SK-N-SH treated with all-trans-retinoic acid at 6 μM for 48 hours (cell line): ENCODE measurements around the gene MCEMP1.

Source experiments
- ATAC-seq: fragments of 200-7000 bp; cut with Tn5 transposase; 3 replicates; pipeline ENCODE4 v1.9.1; 2020; ENCODE audit warnings: mild to moderate bottlenecking, moderate library complexity
- ARNTL ChIP-seq: fragments of 450-650 bp; formaldehyde crosslinking; IDR thresholded peaks from 2 replicates; pipeline ENCODE4 v1.5.0; 2020; ENCODE audit warnings: low read depth, mild to moderate bottlenecking, moderate library complexity, borderline replicate concordance
- BACH2 ChIP-seq: fragments of 250-450 bp; sonication (Bioruptor Pico); IDR thresholded peaks from 2 replicates; pipeline ENCODE4 v1.9.0; 2021; ENCODE audit warnings: mild to moderate bottlenecking, borderline replicate concordance
- CREB5 ChIP-seq: fragments of 250-450 bp; sonication (Bioruptor Pico); IDR thresholded peaks from 2 replicates; pipeline ENCODE4 v1.5.1; 2020; ENCODE audit warnings: low read depth, mild to moderate bottlenecking, moderate library complexity
- CSDC2 ChIP-seq: fragments of 250-450 bp; sonication (Bioruptor Pico); IDR thresholded peaks from 2 replicates; pipeline ENCODE4 v1.5.0; 2020; ENCODE audit warnings: mild to moderate bottlenecking, moderate library complexity
- CSRNP3 ChIP-seq: fragments of 250-450 bp; sonication (Bioruptor Pico); IDR thresholded peaks from 2 replicates; pipeline ENCODE4 v1.5.1; 2021; ENCODE audit warnings: mild to moderate bottlenecking, moderate library complexity
- ESRRG ChIP-seq: fragments of 250-450 bp; sonication (Bioruptor Pico); IDR thresholded peaks from 2 replicates; pipeline ENCODE4 v1.6.1; 2021; ENCODE audit warnings: mild to moderate bottlenecking
- GLIS3 ChIP-seq: fragments of 250-450 bp; sonication (Bioruptor Pico); IDR thresholded peaks from 2 replicates; pipeline ENCODE4 v1.5.0; 2020; ENCODE audit warnings: mild to moderate bottlenecking, moderate library complexity
- ISL1 ChIP-seq: fragments of 250-450 bp; sonication (Bioruptor Pico); IDR thresholded peaks from 2 replicates; pipeline ENCODE4 v2.1.2; 2022; ENCODE audit warnings: mild to moderate bottlenecking, moderate library complexity
- OSR1 ChIP-seq: fragments of 250-450 bp; sonication (Bioruptor Pico); IDR thresholded peaks from 2 replicates; pipeline ENCODE4 v1.8.0; 2022; ENCODE audit warnings: moderate library complexity, mild to moderate bottlenecking, inconsistent platforms
- PPARA ChIP-seq: fragments of 250-450 bp; sonication (Bioruptor Pico); IDR thresholded peaks from 2 replicates; pipeline ENCODE4 v1.5.0; 2020; ENCODE audit warnings: mild to moderate bottlenecking, borderline replicate concordance
- RARB ChIP-seq: fragments of 250-450 bp; sonication (Bioruptor Pico); IDR thresholded peaks from 2 replicates; pipeline ENCODE4 v1.8.0; 2021; ENCODE audit warnings: mild to moderate bottlenecking, moderate library complexity
- SNAI2 ChIP-seq: fragments of 250-450 bp; sonication (Bioruptor Pico); IDR thresholded peaks from 2 replicates; pipeline ENCODE4 v1.5.0; 2020; ENCODE audit warnings: mild to moderate bottlenecking, moderate library complexity
- TCF4 ChIP-seq: fragments of 250-450 bp; sonication (Bioruptor Pico); IDR thresholded peaks from 2 replicates; pipeline ENCODE4 v1.8.0; 2021; ENCODE audit warnings: mild to moderate bottlenecking, moderate library complexity, borderline replicate concordance
- TOX ChIP-seq: fragments of 250-450 bp; sonication (Bioruptor Pico); IDR thresholded peaks from 2 replicates; pipeline ENCODE4 v1.8.0; 2021; ENCODE audit warnings: mild to moderate bottlenecking, moderate library complexity, borderline replicate concordance
- TSHZ2 ChIP-seq: fragments of 250-450 bp; sonication (Bioruptor Pico); IDR thresholded peaks from 2 replicates; pipeline ENCODE4 v1.5.0; 2020; ENCODE audit warnings: mild to moderate bottlenecking, moderate library complexity
- ZC3H10 ChIP-seq: fragments of 250-450 bp; sonication (Bioruptor Pico); IDR thresholded peaks from 2 replicates; pipeline ENCODE4 v1.5.1; 2021; ENCODE audit warnings: mild to moderate bottlenecking, moderate library complexity
- ZFP3 ChIP-seq: fragments of 250-450 bp; sonication (Bioruptor Pico); IDR thresholded peaks from 2 replicates; pipeline ENCODE4 v1.5.0; 2020; ENCODE audit warnings: mild to moderate bottlenecking, moderate library complexity
- ZFP30 ChIP-seq: fragments of 450-650 bp; formaldehyde crosslinking; IDR thresholded peaks from 2 replicates; pipeline ENCODE4 v1.5.0; 2022; ENCODE audit warnings: mild to moderate bottlenecking, moderate library complexity
- ZNF565 ChIP-seq: fragments of 450-650 bp; formaldehyde crosslinking; conservative IDR thresholded peaks from 2 replicates; pipeline ENCODE4 v1.5.0; 2020; ENCODE audit warnings: low read depth, mild to moderate bottlenecking, moderate library complexity
- ZNF8 ChIP-seq: fragments of 450-650 bp; formaldehyde crosslinking; IDR thresholded peaks from 2 replicates; pipeline ENCODE4 v1.5.0; 2020; ENCODE audit warnings: mild to moderate bottlenecking, moderate library complexity
- TF ChIP-seq, protein P1 (sequence below): fragments of 250-450 bp; sonication (Bioruptor Pico); IDR thresholded peaks from 2 replicates; pipeline ENCODE4 v1.8.0; 2020; ENCODE audit warnings: mild to moderate bottlenecking, moderate library complexity, borderline replicate concordance
- TF ChIP-seq, protein P2 (sequence below): fragments of 250-450 bp; sonication (Bioruptor Pico); IDR thresholded peaks from 2 replicates; pipeline ENCODE4 v1.8.0; 2021; ENCODE audit warnings: low read depth, mild to moderate bottlenecking, moderate library complexity, borderline replicate concordance

Gene MCEMP1

GRCh38 chr19:7665076-7665475 is 11.8 kb upstream of the MCEMP1 start:
- TF ChIP-seq, protein P1, sequence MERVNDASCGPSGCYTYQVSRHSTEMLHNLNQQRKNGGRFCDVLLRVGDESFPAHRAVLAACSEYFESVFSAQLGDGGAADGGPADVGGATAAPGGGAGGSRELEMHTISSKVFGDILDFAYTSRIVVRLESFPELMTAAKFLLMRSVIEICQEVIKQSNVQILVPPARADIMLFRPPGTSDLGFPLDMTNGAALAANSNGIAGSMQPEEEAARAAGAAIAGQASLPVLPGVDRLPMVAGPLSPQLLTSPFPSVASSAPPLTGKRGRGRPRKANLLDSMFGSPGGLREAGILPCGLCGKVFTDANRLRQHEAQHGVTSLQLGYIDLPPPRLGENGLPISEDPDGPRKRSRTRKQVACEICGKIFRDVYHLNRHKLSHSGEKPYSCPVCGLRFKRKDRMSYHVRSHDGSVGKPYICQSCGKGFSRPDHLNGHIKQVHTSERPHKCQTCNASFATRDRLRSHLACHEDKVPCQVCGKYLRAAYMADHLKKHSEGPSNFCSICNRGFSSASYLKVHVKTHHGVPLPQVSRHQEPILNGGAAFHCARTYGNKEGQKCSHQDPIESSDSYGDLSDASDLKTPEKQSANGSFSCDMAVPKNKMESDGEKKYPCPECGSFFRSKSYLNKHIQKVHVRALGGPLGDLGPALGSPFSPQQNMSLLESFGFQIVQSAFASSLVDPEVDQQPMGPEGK = no peak
- no peak for TF ChIP-seq RARB (CRISPR knock-in tag)
- no peak for TF ChIP-seq GLIS3 (CRISPR knock-in tag)
- no peak for TF ChIP-seq ZNF565
- no peak for TF ChIP-seq CSDC2 (CRISPR knock-in tag)
- TF ChIP-seq, protein P2, sequence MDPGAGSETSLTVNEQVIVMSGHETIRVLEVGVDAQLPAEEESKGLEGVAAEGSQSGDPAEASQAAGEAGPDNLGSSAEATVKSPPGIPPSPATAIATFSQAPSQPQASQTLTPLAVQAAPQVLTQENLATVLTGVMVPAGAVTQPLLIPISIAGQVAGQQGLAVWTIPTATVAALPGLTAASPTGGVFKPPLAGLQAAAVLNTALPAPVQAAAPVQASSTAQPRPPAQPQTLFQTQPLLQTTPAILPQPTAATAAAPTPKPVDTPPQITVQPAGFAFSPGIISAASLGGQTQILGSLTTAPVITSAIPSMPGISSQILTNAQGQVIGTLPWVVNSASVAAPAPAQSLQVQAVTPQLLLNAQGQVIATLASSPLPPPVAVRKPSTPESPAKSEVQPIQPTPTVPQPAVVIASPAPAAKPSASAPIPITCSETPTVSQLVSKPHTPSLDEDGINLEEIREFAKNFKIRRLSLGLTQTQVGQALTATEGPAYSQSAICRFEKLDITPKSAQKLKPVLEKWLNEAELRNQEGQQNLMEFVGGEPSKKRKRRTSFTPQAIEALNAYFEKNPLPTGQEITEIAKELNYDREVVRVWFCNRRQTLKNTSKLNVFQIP (CRISPR knock-in tag) = no peak
- TF ChIP-seq BACH2 (CRISPR knock-in tag) = no peak
- no peak for TF ChIP-seq ARNTL
- TF ChIP-seq TSHZ2 (CRISPR knock-in tag) = no peak
- TF ChIP-seq CSRNP3 (CRISPR knock-in tag) = no peak
- TF ChIP-seq CREB5 (CRISPR knock-in tag) = no peak
- no peak for TF ChIP-seq ZFP3 (CRISPR knock-in tag)
- no peak for TF ChIP-seq ESRRG (CRISPR knock-in tag)
- TF ChIP-seq ISL1 (CRISPR knock-in tag) = no peak
- no peak for TF ChIP-seq PPARA (CRISPR knock-in tag)
- no peak for TF ChIP-seq ZNF8 (CRISPR knock-in tag)
- peak; percentile 65 for ATAC-seq

GRCh38 chr19:7668842-7669241 is 8.0 kb upstream of the MCEMP1 start, which contains the start of gene RETN:
RETN (plus strand) TSS chr19:7669049; CDS start chr19:7669327, 278 bp downstream.
- no peak for ATAC-seq
- TF ChIP-seq ARNTL (no peak), TOX (no peak), GLIS3 (CRISPR knock-in tag) (no peak), ZFP30 (CRISPR knock-in tag) (no peak), ESRRG (CRISPR knock-in tag) (no peak), OSR1 (CRISPR knock-in tag) (no peak), SNAI2 (no peak), CSRNP3 (CRISPR knock-in tag) (no peak), ISL1 (CRISPR knock-in tag) (no peak), CREB5 (CRISPR knock-in tag) (no peak), CSDC2 (CRISPR knock-in tag) (no peak), PPARA (CRISPR knock-in tag) (no peak), ZNF565 (no peak), TCF4 (no peak), RARB (CRISPR knock-in tag) (no peak), ZC3H10 (CRISPR knock-in tag) (no peak)
- TF ChIP-seq, protein P2 (CRISPR knock-in tag) = no peak
- TF ChIP-seq, protein P1 = no peak
- TF ChIP-seq, all 23 proteins: peak for 0
